HG03097 (cell line): ENCODE results near the gene RPTOR.

Experiments
- ATAC-seq: cut with Tn5 transposase; IDR thresholded peaks from one replicate; pipeline ENCODE4 v1.9.1; 2021; ENCODE audit not compliant: unreplicated experiment, low FRiP score

RPTOR gene

GRCh38 chr17:80774146-80774545 is 229.5 kb downstream of the RPTOR start:
- ATAC-seq, result no peak

GRCh38 chr17:80774643-80775281 is 230.1 kb downstream of the RPTOR start:
- ATAC-seq, result no peak

GRCh38 chr17:80775863-80776262 is 231.2 kb downstream of the RPTOR start:
- no peak for ATAC-seq

GRCh38 chr17:80777274-80777673 is 232.6 kb downstream of the RPTOR start:
- no peak for ATAC-seq

- no peak for ATAC-seq
Observed at GRCh38 chr17:80778716-80779115, 234.1 kb downstream of the RPTOR start.

GRCh38 chr17:80779336-80779735 is 234.7 kb downstream of the RPTOR start:
- ATAC-seq, result no peak

GRCh38 chr17:80779961-80780380 is 235.3 kb downstream of the RPTOR start:
- ATAC-seq, result no peak

- ATAC-seq, result peak; percentile 61
Observed at GRCh38 chr17:80780381-80781198, 236.0 kb downstream of the RPTOR start.

- no peak for ATAC-seq
Observed at GRCh38 chr17:80781211-80781610, 236.6 kb downstream of the RPTOR start.

GRCh38 chr17:80781807-80782277 is 237.2 kb downstream of the RPTOR start:
- ATAC-seq, result no peak

- no peak for ATAC-seq
Observed at GRCh38 chr17:80782536-80783427, 238.1 kb downstream of the RPTOR start.

- no peak for ATAC-seq
Observed at GRCh38 chr17:80783486-80783885, 238.8 kb downstream of the RPTOR start.

GRCh38 chr17:80783971-80784370 is 239.3 kb downstream of the RPTOR start:
- ATAC-seq, result no peak

- no peak for ATAC-seq
Observed at GRCh38 chr17:80785477-80786178, 241.0 kb downstream of the RPTOR start.

- ATAC-seq, result no peak
Observed at GRCh38 chr17:80786470-80786869, 241.8 kb downstream of the RPTOR start.

- no peak for ATAC-seq
Observed at GRCh38 chr17:80786887-80787286, 242.2 kb downstream of the RPTOR start.

GRCh38 chr17:80787881-80788280 is 243.2 kb downstream of the RPTOR start:
- no peak for ATAC-seq

GRCh38 chr17:80789356-80789902 is 244.8 kb downstream of the RPTOR start:
- peak; percentile 24 for ATAC-seq

- ATAC-seq, result peak; percentile 61
Observed at GRCh38 chr17:80790021-80790765, 245.6 kb downstream of the RPTOR start.
